Measurements from ENCODE around the gene THSD8.
"Not testable (repeated sequence)": the region's sequence is repeated elsewhere in the genome, so short reads cannot be mapped to it uniquely, and the experiment has no call there.

The THSD8 gene

GRCh38 chr19:12843328-12843727 is 41.5 kb downstream of the THSD8 start:
- TF ChIP-seq Cebpa-rat (IDR thresholded peaks at IDR 0.05) = no peak
- Histone ChIP-seq H3K9me3 (replicated peaks in 1 of 11) (peaks cover 0 to 5% (median 0%) of the 10 kb centered on the region in 11 experiments; a peak in 3 of 22 replicates), H3K27me3 (peaks cover 54 to 88% (median 70%) of the 10 kb centered on the region in 11 experiments), H4K20me1 (peaks cover 0 to 32% (median 0%) of the 10 kb centered on the region in 11 experiments; a peak in 6 of 22 replicates), H3K4me1 (peaks cover 4 to 35% (median 24%) of the 10 kb centered on the region in 10 experiments; a peak in 17 of 20 replicates), H3K4me3 (no peak overlapping the region), H3K27ac (no peak overlapping the region), H3K4me2 (no peak overlapping the region), H3K9ac (no peak overlapping the region), H3K36me3 (no peaks in the 10 kb centered on the region)

- no peak for TF ChIP-seq Cebpa-rat (IDR thresholded peaks at IDR 0.05)
- Histone ChIP-seq H3K27me3 (peaks cover 45 to 80% (median 62%) of the 10 kb centered on the region in 11 experiments), H3K4me3 (no peak overlapping the region), H4K20me1 (peaks cover 0 to 24% (median 0%) of the 10 kb centered on the region in 11 experiments; a peak in 5 of 22 replicates), H3K4me2 (no peak overlapping the region), H3K27ac (no peak overlapping the region), H3K9me3 (replicated peaks in 1 of 11) (peaks cover 0 to 5% (median 0%) of the 10 kb centered on the region in 11 experiments; a peak in 3 of 22 replicates), H3K36me3 (no peaks in the 10 kb centered on the region), H3K4me1 (peaks cover 4 to 26% (median 17%) of the 10 kb centered on the region in 10 experiments; a peak in 16 of 20 replicates), H3K9ac (no peak overlapping the region; a peak in 1 of 22 replicates)
These were observed 42.3 kb downstream of the THSD8 start for GRCh38 chr19:12843999-12844732.

- peaks cover under 1 to 13% (median 7%) of the 10 kb centered on the region in 10 experiments; a peak in 13 of 20 replicates for H3K4me1 ChIP-seq
- peaks cover 21 to 55% (median 37%) of the 10 kb centered on the region in 11 experiments for H3K27me3 ChIP-seq
These were observed 44.7 kb downstream of the THSD8 start for GRCh38 chr19:12846613-12847012.

GRCh38 chr19:12847159-12848139 is 45.6 kb downstream of the THSD8 start:
- Histone ChIP-seq H4K20me1 (peaks cover 0 to 7% (median 0%) of the 10 kb centered on the region in 11 experiments; a peak in 1 of 22 replicates), H3K27me3 (peaks cover 18 to 47% (median 30%) of the 10 kb centered on the region in 11 experiments; a peak in 21 of 22 replicates), H3K9ac (peak overlapping the region in 8 of 11 experiments; percentile 1 to 56 (median 24); a peak in 8 of 22 replicates), H3K4me3 (peak overlapping the region in 8 of 10 experiments; percentile 19 to 53 (median 44); a peak in 15 of 20 replicates), H3K4me2 (peak overlapping the region; percentile 60 to 94 (median 73)), H3K27ac (no peak overlapping the region), H3K9me3 (replicated peaks in 1 of 11) (no peaks in the 10 kb centered on the region), H3K36me3 (no peaks in the 10 kb centered on the region), H3K4me1 (peaks cover 0 to 13% (median 6%) of the 10 kb centered on the region in 10 experiments; a peak in 11 of 20 replicates)
- no peak for TF ChIP-seq Cebpa-rat (IDR thresholded peaks at IDR 0.05)

More at GRCh38 chr19:12846613-12847012, 44.7 kb downstream of the THSD8 start:
- H3K4me3 ChIP-seq; H3K36me3 ChIP-seq; H3K9ac ChIP-seq; H4K20me1 ChIP-seq; H3K9me3 ChIP-seq (replicated peaks in 1 of 11); H3K27ac ChIP-seq: not testable (repeated sequence)
- peak overlapping the region in 2 of 11 experiments; percentile 68 to 87; a peak in 3 of 22 replicates for H3K4me2 ChIP-seq

Measured in BLaER1 treated with 17β-estradiol and CSF1 and Interleukin-3, amounts not matched to agents 10 nM and 100 nM (cell line).